GM19240 (cell line): ENCODE measurements around the gene KRT33A.
"Not testable (repeated sequence)": the region's sequence is repeated elsewhere in the genome, so short reads cannot be mapped to it uniquely, and the experiment has no call there.

ENCODE experiments used
- DNase-seq: peaks from one replicate; pipeline ENCODE4 v3.0.0; 2011; ENCODE audit warnings: low spot score; ENCODE audit not compliant: insufficient read length

Gene KRT33A

DNA sequence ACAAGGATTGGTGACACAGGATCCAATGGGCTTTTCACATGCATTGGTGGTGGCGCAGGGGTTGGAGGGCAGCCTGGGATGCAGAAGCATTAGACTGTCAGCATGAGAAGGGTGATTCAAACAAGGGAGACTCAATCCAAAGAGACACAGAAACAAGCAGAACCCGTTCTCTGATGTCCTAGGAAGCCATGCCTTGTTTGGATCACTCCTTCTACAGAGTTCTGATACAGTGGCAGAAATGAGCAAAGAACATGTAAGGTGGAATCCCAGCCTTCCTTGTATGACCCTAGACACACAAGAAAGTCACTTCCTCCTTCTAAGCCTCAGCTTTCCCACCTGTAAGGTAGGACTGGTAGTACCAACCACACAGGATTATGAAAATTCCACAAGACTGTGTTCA lies 13.3 kb upstream of the KRT33A start:
- no peak for DNase-seq

DNA sequence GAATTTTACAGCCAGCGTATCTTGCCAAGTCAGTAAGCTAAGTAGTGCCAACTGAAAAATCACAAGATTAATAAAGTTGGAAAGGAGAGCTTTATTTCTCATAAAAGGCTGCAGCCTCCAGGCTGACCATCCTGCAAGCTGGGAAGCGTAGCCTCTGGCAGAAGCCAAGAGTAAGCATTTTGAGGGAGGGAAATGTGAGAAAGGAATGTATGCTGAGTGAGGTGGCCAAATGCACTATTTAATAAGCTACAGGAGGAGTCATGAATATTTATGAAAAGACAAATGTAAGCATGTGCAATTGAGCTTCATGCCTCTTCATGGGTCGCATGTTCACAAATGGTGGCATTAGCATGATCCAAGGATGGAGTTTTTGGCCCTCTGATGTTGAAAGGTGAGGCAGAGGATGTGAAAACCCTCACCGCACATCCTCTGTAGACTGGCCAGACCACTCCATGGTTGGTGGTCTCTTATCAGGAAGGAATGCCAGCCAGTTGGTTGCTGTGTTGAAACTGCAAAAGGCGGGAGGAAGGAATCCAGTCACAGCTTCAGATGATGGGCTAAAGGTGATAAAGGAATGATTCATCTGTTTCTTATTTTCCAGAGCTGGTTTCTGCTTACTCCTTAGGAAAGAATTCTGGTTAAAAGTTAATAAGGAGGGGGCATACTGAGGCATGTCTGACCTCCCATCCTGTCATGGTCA lies 9.8 kb upstream of the KRT33A start:
- DNase-seq: no peak

DNA sequence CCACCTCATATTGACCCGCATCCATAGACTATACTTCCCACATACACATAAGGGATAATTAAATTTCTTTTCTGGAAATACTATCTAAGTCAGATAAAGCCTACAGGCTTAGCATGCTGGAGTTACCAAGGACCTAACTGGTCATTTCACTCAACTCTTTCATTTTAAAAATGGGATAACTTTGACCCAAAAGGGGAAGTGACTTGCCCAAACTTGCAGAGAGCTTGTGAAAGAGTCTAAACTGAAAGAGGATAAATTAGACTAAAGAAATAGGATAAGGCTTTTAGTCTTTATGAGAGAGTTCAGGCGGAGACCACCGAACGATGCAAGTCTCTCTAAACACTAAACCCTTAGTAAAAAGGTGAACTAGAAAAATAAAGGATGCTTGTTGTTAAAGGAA lies 3.9 kb upstream of the KRT33A start:
- no peak for DNase-seq

DNA sequence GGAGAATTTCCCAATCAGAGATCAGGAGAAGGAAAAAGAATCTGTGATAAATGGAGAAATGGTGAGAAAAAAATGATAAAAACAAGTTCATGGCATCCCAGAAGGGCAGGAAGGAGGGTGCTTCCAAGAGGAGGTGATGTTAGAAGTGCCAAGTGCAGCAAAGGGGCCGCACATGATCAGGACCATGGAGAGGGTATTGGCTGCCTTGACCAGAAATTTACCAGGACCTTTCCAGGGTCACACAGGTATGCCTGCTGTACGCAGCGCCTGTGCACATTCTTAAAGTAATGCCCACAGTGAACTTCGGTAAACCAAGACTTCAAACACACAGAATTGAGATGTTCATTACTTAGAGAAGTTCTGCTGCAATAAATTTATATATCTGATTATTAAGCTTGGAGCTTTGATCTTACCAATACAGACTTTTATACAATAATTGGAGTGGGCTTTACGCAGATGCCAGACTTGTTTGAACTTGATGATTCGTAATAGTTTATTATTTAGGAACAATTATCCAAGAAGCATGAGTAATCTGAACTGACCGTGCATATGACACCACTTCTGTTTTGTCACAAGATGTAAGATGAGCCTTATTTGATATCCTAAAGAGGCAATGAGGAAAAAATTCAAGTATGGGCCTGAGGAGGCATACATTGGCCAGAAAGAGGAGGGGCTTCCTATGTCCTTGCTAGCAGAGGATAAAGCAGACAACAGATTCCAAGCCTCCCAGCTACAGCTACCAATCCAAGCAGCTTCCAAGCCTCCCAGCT lies 2.2 kb upstream of the KRT33A start:
- DNase-seq: no peak

DNA sequence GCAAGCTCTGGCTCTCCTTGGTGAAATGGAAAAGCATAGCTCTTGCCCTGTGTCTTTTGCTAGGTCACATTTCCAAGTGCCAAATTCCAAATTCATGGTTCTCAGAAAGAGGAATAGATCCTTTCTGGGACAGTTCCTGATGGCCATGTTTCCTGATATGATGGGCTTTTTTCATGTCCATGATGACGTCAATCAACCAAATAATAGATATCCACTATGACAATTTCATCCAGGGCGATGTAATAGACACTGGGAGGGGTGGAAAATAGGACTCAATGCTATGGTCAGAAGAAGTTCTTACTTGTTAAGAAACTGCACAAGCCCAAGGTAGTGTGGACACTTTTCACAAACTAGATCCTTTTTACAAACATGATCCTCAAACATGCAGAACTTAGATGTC lies 549 bp upstream of the KRT33A start:
- DNase-seq: no peak

DNA sequence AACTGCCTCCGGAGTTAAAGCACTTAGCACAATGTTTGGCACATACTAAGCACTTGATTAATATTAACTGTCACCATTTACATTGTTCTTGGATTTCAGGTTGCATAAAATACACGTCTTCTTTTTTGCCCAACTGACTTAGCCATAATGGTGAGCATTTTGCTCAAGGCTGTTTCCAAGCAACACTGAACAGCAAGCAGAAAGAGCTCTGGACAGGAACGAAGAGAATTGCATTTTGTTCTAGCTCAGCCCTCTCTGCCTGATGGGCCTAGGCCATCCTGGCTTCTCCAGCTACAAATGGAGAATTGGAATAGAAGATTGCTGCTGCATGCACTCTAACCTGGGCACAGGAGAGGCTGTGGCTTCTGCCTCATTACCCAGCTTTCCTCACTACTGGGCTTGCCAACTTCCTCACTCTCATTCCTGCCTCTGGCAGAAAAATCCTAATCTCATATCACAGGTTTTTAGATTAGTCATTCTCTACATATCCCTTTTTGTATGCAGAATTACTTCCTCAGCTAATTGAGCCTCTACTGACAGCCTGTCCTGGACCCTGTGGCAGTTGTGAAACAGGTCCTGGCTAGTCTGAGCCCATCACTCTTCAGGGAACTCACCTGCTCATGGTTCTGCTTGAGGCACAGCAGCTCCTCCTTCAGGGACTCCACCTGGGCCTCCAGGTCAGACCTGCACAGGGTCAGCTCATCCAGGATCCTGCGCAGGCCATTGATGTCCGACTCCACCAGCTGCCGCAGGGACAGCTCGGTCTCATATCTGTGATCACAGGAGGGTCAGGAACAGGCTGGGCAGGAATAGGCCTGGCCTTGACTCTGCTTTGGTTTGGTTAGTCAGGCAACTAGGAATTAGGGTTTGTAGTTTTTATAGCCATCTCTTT lies 2.5 kb downstream of the KRT33A start:
- no peak for DNase-seq

DNA sequence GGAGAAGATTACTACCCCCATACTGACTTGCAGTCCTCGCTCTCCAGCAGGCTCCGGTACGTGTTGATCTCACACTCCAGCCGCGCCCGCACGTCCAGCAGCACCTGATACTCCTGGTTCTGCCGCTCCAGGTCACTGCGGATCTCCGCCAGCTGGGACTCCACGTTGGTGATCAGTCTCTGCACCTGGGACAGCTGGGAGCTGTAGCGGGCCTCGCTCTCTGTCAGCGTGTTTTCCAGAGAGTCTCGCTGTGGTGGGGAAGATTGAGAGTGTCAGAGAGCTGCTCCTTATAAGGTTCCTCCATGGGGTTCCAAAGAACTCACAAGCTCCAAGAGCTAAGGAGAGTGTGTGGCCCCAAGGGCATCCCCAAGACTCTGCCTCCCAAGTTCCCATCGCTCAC lies 4.2 kb downstream of the KRT33A start:
- not testable (repeated sequence) for DNase-seq

DNA sequence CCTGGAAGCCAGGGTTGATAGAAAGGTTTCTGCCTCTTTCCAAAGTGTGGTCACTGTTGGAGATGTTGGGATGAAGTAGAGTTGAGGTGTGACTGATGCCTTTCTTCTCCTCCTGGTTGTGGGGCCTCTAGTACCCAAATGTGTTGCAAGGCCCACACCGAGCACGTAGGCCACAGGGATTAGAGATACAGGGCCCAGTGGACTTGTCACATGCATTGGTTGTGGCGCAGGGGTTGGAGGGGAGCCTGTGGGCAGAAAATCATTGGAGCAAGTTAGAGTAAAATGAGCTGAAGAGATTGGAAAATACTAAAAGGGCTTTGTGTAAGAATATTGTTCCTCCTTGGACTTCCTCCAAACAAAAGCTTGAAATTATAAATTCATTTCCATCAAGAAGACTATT lies 4.6 kb downstream of the KRT33A start:
- no peak for DNase-seq

DNA sequence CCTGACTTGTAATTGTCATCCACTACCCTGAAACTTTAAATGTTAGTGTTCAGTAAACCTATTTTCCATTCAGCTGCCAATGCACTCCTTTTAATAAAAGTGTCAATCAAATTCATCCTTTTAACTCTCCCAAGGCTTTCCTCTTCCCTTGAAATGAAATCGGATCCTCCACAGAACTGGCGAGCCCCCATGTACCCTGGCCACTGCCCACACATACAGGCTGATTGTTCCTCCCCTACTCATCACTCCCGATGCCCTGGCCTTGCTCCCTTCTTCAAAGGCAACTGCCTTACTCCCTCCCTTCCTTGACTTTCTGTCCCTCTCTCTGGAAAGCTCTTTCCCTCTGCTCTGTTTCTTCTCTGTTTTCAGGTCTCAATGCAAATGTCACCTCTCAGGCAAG lies 7.6 kb downstream of the KRT33A start:
- no peak for DNase-seq

DNA sequence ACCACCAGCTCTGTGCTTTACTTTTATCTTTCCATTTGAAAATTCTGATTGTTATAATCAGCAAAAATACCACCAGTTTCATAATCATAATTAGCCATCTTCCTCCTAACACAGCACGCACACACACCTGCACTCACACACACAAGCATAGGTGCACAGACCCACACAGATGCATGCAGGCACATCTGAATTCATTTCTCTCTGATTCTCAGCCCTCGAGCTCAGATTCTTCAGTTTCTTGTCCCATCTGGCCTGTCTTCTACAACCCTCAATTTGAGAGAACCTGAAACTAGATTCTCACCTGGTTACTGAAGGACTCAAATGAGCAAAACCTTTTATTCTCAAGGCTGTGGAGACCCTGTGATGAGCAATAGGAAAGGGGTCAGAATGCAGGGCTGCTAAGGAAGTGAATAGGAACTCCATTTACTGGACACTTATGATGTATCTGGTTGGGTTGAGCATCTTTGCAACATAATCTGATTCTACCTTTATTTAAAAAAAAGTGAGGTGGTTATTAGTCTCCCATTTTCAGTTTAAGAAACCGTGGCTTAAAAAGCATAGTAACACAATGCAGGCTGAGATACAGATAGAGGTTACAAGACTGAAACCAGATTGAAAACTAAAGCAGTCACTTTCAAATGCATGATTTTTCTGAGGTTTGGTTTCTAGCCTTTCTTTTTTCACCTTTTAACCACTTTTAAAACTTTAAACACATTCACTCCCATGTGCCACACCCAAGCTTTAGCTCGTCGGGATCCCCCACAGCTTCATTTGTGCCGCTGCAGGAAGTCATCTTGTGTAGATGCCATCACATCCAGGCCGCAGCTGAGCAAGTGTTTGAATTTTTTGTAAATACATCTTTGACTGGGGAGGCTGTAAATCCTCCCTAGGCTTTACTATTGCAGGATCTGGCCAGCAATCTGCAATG lies 9.4 kb downstream of the KRT33A start:
- DNase-seq: no peak

DNA sequence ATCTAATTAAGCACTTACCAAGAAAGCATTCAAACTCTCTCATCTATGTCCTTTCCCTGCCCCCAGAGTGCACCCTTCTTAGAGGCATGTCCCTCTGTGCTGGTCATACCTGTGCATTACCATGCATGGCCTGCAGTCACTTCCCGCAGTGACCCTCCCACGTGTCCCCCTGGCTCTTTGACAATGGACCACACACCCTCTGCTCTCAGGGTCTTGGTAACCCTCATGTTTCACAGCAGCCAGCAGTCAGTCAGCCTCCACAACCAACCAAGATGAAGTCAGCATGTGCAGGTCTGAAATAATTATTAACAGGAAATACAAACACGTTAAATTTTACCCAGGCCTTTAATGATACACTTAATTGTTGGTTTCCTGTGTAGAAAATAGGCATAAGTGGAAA lies 10.1 kb downstream of the KRT33A start:
- DNase-seq: no peak

DNA sequence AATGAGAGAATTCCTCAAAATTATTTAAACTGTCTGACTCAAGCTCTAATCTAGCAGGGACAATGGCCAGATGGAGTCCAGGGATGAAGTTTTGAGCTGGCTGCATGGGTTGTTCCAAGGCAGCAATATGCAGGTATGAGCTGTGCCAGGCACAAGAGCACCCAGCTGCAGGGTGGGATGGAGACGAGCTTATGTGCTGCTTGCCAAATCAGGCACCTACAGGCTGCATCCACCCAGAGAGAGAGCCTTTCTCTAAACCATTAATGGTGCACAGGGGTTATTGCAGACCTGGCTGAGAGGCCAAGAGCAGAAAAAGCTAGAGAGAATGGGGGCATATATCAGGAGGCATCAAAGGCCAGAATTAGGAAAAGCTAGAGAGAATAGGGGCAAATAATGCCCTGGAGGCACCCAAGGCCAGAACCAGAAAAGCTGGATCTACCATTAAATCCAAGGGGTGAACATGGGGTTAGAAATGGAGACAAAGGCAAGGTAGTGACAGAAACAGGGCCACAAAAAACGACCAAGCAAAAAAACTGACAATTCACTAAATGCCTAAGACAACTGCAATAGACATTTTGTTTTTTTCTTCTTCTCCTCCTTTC lies 11.0 kb downstream of the KRT33A start:
- DNase-seq: no peak

DNA sequence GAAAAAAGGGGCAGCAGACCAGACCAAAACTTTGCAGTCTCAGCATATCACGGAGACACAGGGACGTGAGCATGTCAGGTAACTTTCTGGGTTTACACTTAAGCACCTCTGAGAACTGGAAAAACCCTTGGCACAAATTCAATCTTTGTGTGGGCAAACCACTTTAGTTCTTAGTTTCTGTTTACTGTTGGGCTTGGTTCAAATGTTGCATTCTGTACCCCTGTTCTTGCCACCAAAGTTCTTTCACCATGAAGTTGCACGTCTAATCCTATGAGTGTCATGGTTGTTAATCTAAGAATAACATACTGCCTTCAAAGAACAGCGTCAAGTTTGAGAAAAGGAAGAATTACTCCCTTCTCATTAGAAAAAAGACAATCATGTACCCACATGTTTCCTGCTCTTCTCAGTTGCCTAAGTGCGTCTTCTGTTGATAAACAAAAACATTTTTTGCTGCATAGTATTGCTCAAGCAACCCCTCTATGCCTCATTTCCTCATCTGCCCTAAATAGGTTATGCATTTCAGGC lies 11.6 kb downstream of the KRT33A start:
- DNase-seq: no peak

DNA sequence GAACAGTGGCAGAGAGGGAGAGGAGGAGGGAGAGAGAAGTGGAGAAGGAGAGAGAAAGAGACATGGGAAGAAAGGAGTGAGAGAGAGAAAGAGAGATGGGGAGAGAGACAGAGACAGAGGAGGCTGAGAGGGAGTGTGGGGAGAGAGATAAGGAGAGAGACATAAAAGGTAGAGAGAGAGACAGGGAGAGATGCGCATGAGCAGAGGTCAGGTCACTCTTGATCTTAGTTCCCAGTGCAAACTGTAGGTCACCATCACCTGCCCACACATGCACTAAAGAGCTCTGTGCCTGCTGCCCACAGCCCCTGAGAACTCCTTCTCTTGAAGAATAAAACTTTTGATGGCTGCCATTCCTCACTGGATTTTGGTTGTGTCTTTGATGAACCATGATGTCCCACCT lies 14.9 kb downstream of the KRT33A start:
- DNase-seq: no peak

DNA sequence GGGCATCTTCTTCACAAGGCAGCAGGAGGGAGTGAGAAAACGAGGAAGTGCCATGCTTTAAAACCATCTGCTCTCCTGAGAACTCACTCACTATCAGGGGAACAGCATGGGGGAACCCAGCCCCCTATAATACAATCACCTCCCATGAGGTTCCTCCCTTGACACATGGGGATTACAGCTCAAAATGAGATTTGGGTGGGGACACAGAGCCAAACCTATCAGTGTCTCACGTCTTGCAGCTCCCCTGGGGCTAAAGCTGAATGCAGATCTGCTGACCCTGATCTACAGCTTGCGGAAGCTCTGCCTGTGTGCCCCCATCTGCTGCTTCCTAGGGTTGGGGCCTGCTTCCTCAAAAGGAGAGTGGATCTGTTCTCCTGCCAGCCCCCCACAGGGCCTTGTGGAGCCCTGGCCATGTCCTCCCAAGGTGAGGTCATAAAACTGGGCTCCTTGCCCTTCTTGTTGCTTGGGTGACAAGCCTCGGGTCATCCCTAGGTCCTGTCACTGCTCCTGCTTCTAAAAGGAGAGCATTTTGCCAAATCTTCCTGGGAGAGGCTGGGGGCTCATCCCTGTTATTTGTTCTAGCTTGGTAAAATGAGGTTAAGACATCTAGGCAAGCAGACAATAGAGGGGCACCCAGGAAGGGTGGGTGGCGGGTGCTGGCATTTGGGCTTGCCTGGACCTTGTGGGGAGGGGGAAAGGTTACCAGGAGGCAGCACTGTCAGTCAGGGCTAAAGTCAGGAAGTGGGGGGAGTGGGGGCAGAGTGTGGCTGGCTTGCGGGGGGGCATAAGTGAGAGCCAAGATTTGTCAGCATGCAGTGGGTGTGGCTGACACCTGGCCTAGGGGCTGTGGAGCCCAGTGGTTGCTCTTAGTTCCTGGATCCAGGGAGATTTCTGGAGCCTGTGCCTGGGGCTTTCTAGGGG lies 16.0 kb downstream of the KRT33A start:
- no peak for DNase-seq

DNA sequence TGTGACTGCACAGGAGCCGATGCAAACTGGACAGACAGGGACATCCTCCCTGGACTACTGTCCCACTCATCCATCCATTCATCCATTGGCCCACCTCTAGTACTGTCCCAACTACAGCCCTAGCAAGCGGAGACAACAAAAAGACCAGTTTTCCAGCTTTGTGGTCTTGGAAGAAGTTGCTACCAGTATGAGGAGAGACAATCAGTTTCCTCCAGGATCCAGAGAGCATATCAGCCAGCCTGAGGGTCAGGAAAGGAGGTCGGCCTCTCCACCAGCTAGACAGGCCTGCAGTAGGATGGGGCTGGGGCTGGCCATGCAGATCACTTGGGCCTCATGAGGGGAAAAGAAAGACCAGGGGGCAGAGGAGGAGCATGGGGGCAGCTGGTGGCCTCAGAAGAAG lies 16.8 kb downstream of the KRT33A start:
- DNase-seq: no peak

DNA sequence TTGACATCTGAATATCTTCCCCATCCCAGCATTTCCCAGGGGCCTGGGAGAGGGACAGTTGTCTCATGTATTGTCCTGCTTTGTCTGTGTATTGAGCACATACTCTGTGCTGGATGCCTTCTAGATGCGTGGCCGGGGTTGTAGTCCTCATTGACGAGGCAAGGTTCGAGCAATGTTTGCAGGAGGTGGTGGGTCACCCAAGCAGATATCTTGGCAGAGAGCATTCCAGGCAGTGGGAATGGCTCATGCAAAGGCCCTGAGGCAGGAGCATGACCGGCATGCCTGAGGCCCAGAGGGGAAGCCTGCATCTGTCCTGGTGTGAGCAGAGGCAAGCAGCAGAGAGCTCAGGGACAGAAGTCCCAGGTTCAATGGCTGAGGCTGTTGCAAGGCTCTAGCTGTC lies 17.5 kb downstream of the KRT33A start:
- DNase-seq: no peak

DNA sequence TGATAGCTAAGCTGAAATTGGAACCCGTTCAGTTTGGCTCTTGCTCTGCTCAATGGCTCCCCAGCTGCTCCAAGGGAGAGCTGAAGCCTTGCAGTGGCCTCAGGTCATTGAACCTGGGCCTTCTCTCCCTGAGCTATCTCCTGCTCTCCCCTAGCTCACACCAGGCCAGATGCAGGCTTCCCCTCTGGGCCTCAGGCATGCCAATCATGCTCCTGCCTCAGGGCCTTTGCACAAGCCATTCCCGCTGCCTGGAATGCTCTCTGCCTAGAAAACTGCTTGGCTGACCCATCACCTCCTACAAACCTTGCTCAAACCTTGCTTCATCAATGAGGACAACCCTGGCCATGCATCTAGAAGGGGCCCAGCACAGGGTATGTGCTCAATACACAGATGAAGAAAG lies 18.4 kb downstream of the KRT33A start:
- DNase-seq: no peak

DNA sequence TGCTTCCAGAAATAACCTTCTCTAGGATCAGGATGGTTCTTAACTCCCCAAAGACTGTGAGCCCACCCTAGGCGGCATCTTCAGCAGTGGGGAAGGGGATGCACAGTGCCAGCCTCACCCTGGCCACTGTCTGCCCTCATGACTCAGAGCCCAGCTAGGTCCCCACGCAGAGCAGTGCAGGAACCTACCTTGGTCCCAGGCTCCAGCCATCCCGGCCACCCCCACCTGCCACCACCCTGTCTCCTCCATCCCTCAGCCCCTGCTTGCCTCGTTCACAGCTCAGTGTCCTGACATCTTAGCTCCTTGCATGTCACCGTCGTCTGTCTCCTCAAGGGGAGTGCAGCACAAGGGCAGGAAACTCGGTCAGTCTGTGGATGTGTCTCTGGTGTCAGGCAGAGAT lies 19.0 kb downstream of the KRT33A start:
- DNase-seq: no peak
